Cerebellar nuclear complex (tissue), 1 donor: Measurements from ENCODE around the gene CELA2A.
"Not testable (repeated sequence)": the region's sequence is repeated elsewhere in the genome, so short reads cannot be mapped to it uniquely, and the experiment has no call there.

ENCODE experiments used
- DNase-seq, 2 experiments: peaks; one replicate each; lab custom pipeline; 2025; lab: John Stamatoyannopoulos, UW

The CELA2A gene

GRCh38 chr1:15424981-15425380 lies 31.6 kb upstream of the CELA2A start:
- DNase-seq: no peak

- DNase-seq: no peak
Observed at GRCh38 chr1:15425521-15425920, 31.0 kb upstream of the CELA2A start.

- no peak for DNase-seq
Observed at GRCh38 chr1:15425958-15426357, 30.6 kb upstream of the CELA2A start.

- DNase-seq: no peak
Observed at GRCh38 chr1:15426492-15427279, 29.8 kb upstream of the CELA2A start.

- DNase-seq: no peak
Observed at GRCh38 chr1:15427280-15427666, 29.3 kb upstream of the CELA2A start.

GRCh38 chr1:15428252-15428651 lies 28.3 kb upstream of the CELA2A start:
- not testable (repeated sequence) for DNase-seq

- DNase-seq: no peak
Observed at GRCh38 chr1:15428815-15429435, 27.6 kb upstream of the CELA2A start.

GRCh38 chr1:15429701-15430149 lies 26.8 kb upstream of the CELA2A start:
- DNase-seq: no peak

- no peak for DNase-seq
Observed at GRCh38 chr1:15430787-15431570, 25.6 kb upstream of the CELA2A start.

- no peak for DNase-seq
Observed at GRCh38 chr1:15431571-15431948, 25.0 kb upstream of the CELA2A start.

- no peak for DNase-seq
Observed at GRCh38 chr1:15432324-15432723, 24.2 kb upstream of the CELA2A start.

GRCh38 chr1:15433471-15433870 lies 23.1 kb upstream of the CELA2A start:
- no peak for DNase-seq

GRCh38 chr1:15434739-15435138 lies 21.8 kb upstream of the CELA2A start:
- DNase-seq: not testable (repeated sequence)

GRCh38 chr1:15435239-15436077 lies 21.1 kb upstream of the CELA2A start:
- DNase-seq: no peak

GRCh38 chr1:15436881-15437442 lies 19.6 kb upstream of the CELA2A start:
- DNase-seq: no peak

- no peak for DNase-seq
Observed at GRCh38 chr1:15439325-15439724, 17.2 kb upstream of the CELA2A start.

GRCh38 chr1:15440357-15440756 lies 16.2 kb upstream of the CELA2A start:
- no peak for DNase-seq

- DNase-seq: no peak
Observed at GRCh38 chr1:15441247-15441646, 15.3 kb upstream of the CELA2A start.

- DNase-seq: no peak
Observed at GRCh38 chr1:15442119-15442518, 14.4 kb upstream of the CELA2A start.

GRCh38 chr1:15442759-15443158 lies 13.8 kb upstream of the CELA2A start:
- no peak for DNase-seq

- no peak for DNase-seq
Observed at GRCh38 chr1:15443281-15443680, 13.3 kb upstream of the CELA2A start.
